Hepatocyte (in vitro differentiated cells): ENCODE measurements around the gene SMAD3.

Experiments
- EZH2phosphoT487 ChIP-seq: fragments of 200-600 bp; sonication (generic); IDR thresholded peaks from one replicate; pipeline ENCODE4 v1.6.1; 2018; ENCODE audit warnings: antibody characterized with exemption, mild to moderate bottlenecking, low read depth, moderate library complexity; ENCODE audit not compliant: unreplicated experiment, severe bottlenecking
- TF ChIP-seq, protein P1 (sequence below): fragments of 200-600 bp; sonication (generic); IDR thresholded peaks from 2 replicates; pipeline ENCODE4 v1.5.1; 2016; ENCODE audit warnings: antibody characterized with exemption, mild to moderate bottlenecking; ENCODE audit not compliant: poor library complexity

DNA sequence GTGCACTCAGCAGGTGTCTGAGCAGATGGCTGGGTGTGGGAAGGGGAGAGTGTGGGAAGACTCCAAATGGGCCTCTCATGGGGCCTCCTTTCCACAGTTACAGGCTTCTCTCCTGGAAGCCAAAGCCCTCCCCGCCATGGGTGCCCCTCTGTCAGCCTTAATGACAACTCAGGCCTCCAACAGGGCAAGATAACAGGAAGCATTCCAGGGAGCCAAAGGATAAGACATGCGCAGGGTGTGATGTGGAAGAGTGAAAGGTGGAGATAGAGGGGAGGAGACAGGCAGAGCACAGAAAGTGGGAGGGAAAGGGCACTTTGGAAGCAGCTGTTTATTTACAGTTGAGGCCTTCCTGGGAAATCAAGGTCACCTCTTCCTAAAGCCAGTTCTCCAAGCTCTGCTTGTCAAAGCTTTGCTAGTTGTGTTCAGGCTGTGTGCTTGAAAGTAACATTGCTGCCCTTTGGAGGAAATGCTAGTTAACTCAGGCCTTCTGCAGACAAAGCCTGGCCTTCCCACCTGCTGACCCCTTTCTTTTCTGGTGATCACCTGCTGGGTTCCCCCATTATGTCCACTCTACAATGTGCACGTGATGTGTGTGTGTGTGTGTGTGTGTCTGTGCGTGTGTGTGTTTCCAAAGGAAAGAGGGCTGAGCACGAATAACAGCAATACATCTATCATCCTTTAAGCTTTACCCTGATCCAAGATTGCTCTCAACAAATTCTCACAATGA, 35.2 kb upstream of the SMAD3 start:
- TF ChIP-seq, protein P1, sequence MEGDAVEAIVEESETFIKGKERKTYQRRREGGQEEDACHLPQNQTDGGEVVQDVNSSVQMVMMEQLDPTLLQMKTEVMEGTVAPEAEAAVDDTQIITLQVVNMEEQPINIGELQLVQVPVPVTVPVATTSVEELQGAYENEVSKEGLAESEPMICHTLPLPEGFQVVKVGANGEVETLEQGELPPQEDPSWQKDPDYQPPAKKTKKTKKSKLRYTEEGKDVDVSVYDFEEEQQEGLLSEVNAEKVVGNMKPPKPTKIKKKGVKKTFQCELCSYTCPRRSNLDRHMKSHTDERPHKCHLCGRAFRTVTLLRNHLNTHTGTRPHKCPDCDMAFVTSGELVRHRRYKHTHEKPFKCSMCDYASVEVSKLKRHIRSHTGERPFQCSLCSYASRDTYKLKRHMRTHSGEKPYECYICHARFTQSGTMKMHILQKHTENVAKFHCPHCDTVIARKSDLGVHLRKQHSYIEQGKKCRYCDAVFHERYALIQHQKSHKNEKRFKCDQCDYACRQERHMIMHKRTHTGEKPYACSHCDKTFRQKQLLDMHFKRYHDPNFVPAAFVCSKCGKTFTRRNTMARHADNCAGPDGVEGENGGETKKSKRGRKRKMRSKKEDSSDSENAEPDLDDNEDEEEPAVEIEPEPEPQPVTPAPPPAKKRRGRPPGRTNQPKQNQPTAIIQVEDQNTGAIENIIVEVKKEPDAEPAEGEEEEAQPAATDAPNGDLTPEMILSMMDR, result no peak
- TF ChIP-seq EZH2phosphoT487, result no peak
